TTC549 (cell line): ENCODE measurements around the gene ART4.

Experiments
- FAIRE-seq: peaks from 2 replicates; lab custom pipeline; 2012; peaks lifted over from hg19 to GRCh38; lab: Jason Lieb, UNC

Gene ART4, protein sequence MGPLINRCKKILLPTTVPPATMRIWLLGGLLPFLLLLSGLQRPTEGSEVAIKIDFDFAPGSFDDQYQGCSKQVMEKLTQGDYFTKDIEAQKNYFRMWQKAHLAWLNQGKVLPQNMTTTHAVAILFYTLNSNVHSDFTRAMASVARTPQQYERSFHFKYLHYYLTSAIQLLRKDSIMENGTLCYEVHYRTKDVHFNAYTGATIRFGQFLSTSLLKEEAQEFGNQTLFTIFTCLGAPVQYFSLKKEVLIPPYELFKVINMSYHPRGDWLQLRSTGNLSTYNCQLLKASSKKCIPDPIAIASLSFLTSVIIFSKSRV

DNA sequence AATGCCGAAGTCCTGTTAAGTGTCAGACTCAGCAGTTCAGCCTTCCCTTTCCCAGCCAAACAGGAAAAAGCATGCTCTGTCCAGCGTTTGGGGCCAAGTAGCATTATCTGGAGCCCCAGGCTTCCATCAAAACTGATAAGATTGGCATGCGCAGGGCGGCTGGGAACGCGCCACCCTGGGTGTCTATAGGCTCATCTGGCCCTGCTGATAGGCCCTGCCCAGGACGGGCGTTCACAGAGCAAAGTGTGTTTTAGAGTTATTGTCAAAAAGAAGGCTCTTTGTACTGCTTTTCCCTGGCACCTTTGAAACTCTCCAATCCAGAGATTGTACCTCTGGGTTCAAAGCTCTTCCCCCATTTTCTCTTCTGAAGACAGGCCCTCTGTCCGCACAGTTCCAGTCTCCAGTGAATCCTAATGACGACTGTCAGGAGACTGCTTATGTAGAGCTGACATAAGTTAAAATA lies at the start of gene ART4:
TSS of gene ART4 (minus strand) at position 102 of the 463 bp plus-strand sequence. CDS start 413 bp downstream, outside the sequence.
- FAIRE-seq, result no peak

DNA sequence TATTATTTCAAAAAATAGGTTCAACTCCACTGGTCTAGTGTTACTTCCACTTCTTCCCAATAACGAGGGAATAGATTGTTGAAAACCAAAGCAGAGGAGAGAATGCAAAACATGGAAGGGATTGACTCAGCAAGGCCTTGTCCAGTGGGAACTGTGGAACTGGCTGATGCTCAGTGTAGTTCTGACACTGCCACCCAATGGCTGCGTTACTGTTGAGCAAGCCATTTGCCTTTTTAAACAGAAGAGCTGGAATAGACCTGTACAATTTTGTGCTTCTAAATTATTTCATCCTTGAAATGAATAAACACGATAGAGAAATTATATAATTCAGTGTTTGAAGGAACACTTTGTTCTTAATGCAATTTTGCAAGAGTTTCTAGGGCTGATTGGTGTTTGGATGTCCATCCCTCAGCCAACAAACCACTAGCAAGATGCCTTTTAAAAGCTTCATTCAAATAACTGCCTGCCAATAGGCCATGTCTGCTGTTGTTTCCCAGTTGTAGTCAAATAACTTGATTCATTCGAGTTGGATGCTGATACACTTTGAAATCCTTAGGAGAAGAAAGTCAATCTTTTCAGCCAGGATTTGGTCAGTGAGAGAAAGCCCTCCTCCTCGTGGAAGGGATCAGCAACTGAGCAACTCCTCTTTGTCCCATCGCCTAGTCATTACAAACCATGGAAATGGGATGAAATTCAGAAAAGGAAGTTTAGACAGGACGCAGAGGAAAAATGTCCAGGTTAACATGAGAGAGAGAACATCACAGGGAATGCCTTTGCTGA lies 49.6 kb upstream of the ART4 start:
- no peak for FAIRE-seq

DNA sequence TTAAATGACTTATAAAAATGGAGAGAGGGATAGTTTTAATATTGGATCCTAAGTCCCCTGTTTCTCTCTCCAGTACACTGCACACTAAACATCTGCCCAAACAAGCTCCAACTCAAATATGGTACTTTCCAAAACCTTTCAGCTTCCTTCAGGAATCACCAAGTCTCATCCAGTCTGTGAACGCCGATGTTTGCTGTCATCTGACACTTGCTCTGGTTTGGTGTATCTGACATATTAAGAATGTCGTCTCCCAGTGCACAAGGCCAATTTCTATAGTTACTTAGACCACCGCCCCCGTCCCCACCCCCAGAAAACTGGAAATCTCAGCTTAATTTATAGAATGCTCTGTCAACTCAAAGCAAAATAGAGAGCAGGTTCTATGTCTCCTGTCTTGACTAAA lies 47.4 kb upstream of the ART4 start:
- no peak for FAIRE-seq

DNA sequence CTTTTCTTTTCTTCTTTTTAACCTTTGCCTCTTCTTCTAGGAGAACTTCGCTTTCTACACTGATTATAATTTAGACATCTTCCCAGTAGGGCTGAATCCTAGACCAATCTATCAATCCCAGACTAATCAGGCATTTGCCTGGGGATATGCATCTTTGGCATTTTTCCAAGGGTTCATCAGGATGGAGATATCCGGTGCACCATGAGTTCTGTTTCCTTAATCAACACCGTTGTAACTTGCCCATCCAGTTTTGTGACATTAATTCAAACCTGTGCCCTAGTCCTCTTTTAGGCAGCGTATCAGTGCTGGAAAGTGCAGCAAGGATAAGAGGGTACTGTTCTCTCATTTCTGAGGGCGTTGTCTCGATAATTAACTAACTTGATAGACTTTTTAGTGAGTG lies 42.9 kb upstream of the ART4 start:
- FAIRE-seq, result no peak

DNA sequence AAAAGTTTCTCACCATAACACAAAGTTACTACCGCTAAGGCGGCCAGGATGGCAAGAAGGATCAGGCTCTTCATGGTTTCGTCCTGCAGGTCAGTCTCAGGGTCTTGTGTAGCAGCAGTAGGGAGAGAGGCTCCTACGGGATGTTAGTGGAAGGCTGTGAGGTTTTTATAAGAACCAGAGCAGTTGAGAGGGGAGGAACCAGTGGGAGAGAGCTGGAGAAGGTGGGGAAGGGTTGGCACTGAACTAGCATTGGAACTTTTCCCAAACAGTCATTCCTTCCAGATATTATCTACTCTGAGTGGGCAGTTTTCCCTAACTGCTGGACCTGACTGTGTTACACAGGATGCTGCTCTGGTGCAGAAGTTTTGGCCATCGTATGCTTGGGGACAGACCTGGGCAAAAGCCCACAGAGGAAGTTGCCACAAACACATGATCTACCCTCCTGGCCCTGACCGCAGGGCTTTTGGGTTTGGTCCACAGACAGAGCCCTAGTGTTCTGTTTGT lies 42.4 kb upstream of the ART4 start, which contains the start of gene MGP:
TSS of gene MGP (minus strand) at position 137 of the 504 bp plus-strand sequence. CDS start at position 74, 63 bp downstream.
- FAIRE-seq, result no peak

GRCh38 chr12:14884458-14884878 lies 41.1 kb upstream of the ART4 start:
- no peak for FAIRE-seq

GRCh38 chr12:14883686-14884085 lies 40.4 kb upstream of the ART4 start:
- no peak for FAIRE-seq

DNA sequence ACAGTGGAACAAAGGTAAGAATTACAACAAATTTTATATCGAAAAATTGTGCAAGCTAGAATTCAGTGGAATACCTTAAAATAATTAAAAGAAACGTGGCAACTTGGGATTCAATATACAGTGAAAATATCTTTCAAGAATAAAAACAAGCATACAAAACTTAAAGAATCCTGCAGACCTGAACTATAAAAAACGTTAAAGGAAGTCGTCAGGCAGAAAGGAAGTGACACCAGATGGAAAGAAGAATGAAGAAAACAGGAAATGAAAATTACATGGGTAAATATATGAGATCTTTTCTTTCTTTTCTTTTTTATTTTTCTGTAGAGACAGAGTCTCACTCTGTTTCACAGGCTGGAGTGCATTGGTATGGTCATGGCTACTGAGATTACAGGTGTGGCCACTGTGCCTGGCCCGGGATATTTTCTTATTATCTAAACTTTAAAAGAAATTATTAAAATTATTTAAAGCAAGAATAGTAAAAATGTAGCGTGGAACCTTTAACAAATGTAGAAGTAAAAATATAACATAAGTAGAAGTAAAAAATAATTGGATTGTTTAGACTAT lies 37.6 kb upstream of the ART4 start:
- no peak for FAIRE-seq

GRCh38 chr12:14879222-14879933 lies 36.1 kb upstream of the ART4 start:
- no peak for FAIRE-seq

DNA sequence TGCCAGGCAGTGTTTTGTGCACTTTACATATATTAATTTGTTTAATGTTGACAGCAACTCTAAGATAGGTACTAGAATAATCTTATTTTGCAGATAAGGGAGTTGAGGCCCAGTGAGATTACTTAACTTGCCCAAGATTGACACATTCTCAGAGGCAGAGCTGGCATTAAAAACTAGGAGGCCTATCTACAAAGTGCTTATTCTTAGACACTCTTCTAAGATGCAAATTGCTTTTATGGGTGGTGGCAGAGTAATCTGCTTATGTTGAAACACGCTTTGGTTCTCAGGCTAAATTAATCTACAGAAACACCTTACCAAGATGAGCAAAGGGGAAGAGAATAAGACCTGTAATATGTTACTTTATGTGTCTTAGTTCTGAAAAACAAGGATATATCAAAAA lies 35.2 kb upstream of the ART4 start:
- no peak for FAIRE-seq

DNA sequence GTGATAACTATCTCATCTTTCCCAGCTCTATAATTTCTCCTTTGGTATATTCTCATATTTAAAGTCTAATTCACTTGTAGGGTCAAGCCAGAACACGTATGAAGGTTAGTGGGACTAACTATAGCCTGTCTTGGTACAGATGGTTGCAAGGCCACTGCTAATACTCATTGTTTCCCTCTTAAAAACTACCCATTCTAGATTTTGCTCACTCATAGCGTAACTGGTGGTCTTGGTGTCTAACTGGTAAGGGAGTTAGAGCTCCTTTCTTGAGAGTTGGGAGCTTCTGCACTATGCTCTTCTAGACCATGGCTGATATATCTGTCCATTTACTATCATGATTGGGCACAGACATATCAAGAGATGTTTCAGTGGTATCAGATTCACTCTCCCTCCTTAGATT lies 33.5 kb upstream of the ART4 start:
- no peak for FAIRE-seq

GRCh38 chr12:14874882-14875281 lies 31.6 kb upstream of the ART4 start:
- no peak for FAIRE-seq

GRCh38 chr12:14873440-14874185 lies 30.3 kb upstream of the ART4 start:
- FAIRE-seq, result no peak

DNA sequence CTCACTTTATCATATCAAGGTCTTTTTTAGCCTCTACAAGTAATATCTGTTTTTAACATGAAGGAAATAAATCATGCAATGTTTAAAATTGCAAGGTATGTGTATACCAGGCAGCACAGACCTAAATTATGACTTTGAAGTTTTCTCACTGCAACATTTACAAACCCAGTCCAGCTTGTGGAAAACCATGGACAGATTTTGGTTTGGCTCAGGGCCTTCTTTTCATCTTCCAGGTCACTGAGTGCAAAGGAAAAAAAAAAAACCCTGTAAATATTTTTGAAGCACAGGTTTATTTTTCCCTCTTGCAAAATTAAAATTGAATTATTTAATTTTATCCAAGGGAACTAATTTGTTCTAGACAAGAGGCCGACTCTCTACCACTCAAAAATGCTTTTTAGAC lies 28.6 kb upstream of the ART4 start:
- FAIRE-seq, result no peak

DNA sequence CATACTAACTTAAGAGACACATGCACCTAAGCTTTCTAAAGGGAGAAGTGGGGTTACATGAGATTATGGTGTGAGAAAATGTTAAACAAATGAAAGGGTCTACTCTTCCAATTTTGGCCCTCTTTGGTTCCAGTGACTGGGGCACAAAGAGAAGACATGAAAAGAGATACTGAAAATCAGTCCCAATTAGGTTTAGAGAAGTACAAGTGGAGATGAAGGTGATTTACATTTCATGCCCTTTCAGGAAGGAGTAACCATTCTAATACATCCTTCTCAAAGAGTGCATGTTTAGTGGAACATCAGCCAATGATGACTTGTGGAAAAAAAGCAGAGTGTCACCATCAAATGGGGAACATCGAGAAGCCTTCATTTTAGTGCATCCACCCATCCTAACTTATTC lies 27.9 kb upstream of the ART4 start:
- FAIRE-seq, result no peak

DNA sequence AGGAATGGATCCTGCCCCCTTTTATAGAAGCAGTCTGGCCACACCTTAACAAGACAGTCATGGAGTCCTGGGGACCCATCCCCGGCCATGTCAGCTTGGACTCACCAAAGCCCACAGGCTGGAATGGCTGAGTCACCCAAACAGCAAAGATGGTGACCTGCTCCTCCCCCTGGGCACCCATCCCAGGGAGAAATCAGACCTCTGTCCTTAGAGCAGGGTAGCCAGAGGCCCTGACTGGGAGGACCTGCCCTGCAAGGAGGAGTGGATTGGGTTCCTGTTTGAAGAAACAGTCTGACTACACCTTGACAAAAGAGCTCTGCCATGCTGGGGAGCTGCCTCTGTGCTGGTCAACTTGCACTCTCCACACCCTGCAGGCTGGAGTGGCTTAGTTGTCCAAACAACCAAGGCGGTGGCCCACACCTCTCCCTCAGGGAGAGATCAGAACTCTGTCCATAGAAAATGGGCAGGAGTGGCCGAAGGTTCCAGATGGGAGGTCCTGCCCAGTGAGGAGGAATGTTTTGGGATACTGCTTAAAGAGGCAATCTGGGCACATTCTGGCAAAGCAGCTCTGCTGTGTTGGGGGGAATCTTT lies 25.7 kb upstream of the ART4 start:
- no peak for FAIRE-seq

DNA sequence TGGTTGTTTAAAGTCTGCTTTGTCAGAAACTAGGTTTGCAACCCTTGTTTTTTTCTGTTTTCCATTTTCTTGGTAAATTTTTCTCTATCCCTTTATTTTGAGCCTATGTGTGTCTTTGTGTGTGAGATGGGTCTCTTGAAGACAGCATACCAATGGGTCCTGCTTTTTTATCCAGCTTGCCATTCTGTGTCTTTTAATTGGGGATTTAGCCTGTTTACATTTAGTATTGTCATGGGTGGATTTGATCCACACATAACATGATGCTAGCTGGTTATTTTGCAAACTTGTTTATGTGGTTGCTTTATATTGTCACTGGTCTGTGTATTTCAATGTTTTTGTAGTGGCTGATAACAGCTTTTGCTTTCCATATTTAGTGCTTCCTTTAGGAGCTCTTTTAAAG lies 17.2 kb upstream of the ART4 start:
- FAIRE-seq, result no peak

GRCh38 chr12:14858513-14858912 lies 15.2 kb upstream of the ART4 start:
- FAIRE-seq, result no peak

GRCh38 chr12:14854586-14855183 lies 11.4 kb upstream of the ART4 start:
- FAIRE-seq, result no peak

DNA sequence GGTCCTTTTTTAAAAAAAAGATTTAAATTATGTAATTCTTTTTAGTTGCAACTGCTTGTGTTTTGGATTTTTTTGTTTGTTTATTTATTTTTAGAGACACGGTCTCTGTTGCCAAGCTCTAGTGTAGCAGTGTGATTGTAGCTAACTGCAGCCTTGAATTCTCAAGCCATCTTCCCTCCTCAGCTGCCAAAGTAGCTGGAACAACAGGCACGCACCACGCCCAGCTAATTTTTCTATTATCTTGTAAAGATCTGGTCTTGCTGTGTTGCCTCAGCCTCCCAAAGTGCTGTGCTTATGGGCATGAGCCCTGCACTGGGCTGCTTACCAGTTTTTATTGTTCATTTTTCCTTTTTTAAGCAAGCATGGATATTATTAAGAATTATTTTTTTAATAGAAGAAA lies 10.6 kb upstream of the ART4 start:
- no peak for FAIRE-seq

GRCh38 chr12:14852880-14853279 lies 9.6 kb upstream of the ART4 start:
- no peak for FAIRE-seq
